ENCODE measurements around the gene BAG2. TPM values are rescaled to one million over a fixed set of nuclear protein-coding genes. Genes with fewer than 3 reads are reported as not detected.
A peak's percentile ranks its signal among the peaks of the same experiment; 100 is the strongest.

BAG2 gene
- 1 to 10 TPM; 4.9 to 5.9 (median 5.4) TPM for polyA plus RNA-seq (ENCODE audit: insufficient read length in 3 of 3)

DNA sequence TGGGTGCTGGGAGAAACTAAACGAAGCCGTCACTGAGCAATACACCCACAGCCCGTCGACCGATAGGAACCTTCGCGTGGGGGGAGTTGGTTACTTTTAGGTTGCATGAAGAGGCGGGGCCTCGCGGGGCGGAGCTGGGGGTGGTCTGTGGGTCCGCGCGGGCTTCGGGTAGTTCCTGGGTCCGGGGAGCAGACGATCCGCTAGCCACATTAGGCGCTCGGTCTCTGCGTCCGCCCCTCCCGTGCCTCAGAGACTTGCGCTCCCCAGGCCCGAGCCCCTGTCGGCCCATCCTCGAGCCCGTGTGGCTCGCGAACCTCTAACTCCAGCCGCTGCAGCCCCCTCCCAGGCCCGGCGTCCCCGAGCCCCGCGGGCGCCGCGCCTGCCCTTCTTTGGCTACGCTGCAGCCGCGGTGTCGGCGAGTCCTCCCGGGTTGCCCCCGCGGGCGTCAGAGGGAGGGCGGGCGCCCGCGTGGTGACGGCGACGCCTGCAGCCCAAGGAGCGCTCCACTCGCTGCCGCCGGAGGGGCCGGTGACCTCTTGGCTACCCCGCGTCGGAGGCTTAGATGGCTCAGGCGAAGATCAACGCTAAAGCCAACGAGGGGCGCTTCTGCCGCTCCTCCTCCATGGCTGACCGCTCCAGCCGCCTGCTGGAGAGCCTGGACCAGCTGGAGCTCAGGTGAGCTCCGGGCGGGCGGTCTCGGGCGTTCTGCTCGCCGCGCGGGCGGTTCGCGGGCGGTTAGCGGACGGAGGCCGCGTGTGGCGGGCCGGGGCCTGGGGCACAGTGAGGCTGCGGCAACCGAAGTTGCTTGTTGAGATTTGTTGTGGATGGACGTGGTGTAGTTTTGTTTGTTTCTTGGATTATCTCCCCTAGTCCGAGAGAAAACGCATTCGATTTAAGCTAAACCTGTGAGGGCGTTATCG, at the start of gene BAG2:
Gene BAG2, plus strand, starts transcription at position 191 of the 920 bp plus-strand sequence. Its CDS starts 372 bp downstream, at position 563.
- DNase-seq (ENCODE audit: low read depth in 3 of 3, low spot score in 2 of 3): peak; percentile 51 to 58 (median 57)

DNA sequence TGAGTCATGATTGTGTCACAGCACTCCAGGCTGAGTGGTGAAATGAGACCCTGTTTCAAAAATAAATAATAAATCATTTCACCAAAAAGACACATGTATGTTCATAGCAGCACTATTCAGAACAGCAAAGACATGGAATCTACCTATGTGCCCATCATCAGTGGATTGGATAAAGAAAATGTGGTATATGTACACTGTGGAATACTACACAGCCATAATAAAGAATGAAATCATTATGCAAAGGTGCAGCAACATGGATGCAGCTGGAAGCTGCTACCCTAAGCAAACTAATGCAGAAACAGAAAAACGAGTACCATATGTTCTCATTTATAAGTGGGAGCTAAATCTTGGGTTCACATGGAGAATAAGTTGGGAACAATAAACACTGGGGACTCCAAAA, 49.0 kb upstream of the BAG2 start:
- DNase-seq (ENCODE audit: low read depth in 3 of 3, low spot score in 2 of 3): no peak

GRCh38 chr6:57127763-57128162, 44.4 kb upstream of the BAG2 start:
- DNase-seq (ENCODE audit: low read depth in 3 of 3, low spot score in 2 of 3): no peak

DNA sequence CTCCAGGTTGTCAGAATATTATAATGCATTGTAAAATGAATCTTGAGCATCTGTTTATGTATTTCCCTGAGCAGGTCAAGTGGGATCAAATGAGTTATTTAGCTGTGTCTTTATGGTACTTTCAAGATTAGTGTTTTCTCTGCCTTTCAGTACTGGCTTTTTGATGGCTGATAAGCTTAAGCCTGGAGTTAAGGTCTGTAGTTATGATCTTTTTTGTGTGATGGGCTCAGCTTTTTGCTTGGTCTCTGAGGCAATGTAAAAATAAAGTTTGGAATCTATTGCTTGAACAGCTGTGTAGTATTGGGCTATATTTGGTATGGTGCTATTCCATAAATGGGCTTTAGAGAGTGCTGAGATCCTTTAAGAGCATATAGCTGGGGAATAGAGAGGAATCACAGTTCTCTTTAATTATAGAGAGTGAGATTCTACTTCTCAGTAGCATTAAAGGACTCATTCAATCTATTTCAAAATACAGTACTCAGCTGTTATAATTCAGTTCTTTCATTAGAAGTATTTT, 41.4 kb upstream of the BAG2 start:
- DNase-seq (ENCODE audit: low read depth in 3 of 3, low spot score in 2 of 3): no peak

DNA sequence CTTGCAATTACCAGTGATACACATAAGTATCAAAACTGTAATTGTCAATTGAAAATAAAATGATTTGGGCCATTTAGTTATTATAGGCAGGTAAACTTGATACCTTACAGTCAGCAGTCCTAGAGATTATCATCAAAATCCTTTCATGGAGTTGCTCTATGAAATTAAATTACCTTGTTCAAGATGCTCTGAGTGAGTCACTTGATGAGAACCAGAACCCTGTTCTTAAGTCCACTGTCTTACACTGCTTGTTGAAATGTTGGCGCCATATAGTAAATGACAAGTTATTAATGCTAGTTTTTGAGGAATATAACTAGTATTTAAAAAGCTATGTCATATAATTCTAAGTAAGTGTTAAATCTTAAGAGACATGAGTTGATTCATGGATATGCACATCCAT, 37.2 kb upstream of the BAG2 start:
- DNase-seq (ENCODE audit: low read depth in 3 of 3, low spot score in 2 of 3): no peak

- DNase-seq (ENCODE audit: low read depth in 3 of 3, low spot score in 2 of 3): no peak
These were observed 36.2 kb upstream of the BAG2 start for GRCh38 chr6:57135885-57136284.

- DNase-seq (ENCODE audit: low read depth in 3 of 3, low spot score in 2 of 3): no peak
These were observed 34.8 kb upstream of the BAG2 start for GRCh38 chr6:57137350-57137749.

DNA sequence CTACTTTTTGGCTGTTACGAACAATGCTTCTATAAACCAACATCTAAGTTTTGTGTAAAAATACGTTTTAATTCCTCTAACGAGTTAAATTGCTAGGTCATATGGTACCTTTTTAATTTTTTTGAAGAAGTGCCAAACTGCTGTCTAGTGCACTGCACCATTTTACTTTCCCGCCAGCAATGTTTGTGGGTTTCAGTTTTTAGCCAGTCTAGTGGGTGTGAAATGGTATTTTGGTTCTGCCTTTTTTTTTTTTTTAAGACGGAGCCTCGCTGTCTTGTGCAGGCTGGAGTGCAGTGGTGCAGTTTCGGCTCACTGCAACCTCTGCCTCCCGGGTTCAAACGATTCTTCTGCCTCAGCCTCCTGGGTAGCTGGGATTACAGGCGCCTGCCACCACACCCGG, 34.1 kb upstream of the BAG2 start:
- DNase-seq (ENCODE audit: low read depth in 3 of 3, low spot score in 2 of 3): no peak

DNA sequence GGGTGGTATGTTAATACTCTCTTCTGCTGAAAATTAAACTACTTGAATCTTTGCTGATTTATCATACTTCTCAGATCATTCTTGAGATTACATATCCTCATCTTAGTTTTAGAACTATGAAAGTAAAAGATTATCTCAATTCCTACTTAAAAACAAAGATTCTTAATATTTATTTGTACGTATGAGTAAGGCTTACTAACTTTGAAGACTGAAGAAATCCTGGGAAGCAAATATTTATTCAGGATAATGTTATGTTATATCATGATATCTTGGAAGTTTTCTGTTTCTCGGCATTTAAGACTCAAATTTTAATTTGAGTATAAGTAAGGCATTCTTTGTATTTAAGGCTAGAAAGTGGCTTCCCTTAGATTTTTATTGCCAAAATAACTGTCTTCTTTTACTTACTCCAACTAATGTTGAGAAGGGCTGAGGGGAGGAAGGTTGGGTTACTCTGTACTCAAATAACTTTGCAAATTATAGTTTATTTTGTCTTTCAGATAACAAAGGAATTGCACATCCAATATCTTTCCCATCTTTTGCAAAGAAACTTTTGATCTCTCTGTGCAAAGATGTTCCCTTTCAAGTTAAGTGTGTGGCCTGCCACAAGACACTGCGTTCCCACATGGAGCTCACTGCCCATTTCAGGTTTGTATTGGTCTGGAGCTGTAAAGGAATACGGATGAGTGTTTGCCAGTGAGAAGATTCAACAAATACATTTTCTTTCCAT, 30.5 kb upstream of the BAG2 start:
- DNase-seq (ENCODE audit: low read depth in 3 of 3, low spot score in 2 of 3): no peak

- no peak for DNase-seq (ENCODE audit: low read depth in 3 of 3, low spot score in 2 of 3)
These were observed 30.0 kb upstream of the BAG2 start for GRCh38 chr6:57142178-57142525.

GRCh38 chr6:57143690-57144089, 28.4 kb upstream of the BAG2 start:
- no peak for DNase-seq (ENCODE audit: low read depth in 3 of 3, low spot score in 2 of 3)

DNA sequence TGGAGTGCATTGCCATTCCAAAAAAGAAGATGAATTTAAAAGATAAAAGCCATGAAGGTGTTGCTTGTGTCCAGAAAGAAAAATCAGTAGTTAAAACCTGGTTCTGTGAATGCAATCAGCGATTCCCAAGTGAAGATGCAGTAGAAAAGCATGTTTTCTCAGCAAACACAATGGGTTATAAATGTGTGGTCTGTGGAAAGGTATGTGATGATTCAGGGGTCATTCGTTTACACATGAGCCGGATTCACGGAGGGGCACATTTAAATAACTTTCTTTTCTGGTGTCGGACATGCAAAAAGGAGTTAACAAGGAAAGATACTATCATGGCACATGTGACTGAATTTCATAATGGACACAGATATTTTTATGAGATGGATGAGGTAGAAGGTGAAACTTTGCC, 24.7 kb upstream of the BAG2 start:
- DNase-seq (ENCODE audit: low read depth in 3 of 3, low spot score in 2 of 3): no peak

GRCh38 chr6:57147955-57148858, 23.9 kb upstream of the BAG2 start:
- DNase-seq (ENCODE audit: low read depth in 3 of 3, low spot score in 2 of 3): no peak

DNA sequence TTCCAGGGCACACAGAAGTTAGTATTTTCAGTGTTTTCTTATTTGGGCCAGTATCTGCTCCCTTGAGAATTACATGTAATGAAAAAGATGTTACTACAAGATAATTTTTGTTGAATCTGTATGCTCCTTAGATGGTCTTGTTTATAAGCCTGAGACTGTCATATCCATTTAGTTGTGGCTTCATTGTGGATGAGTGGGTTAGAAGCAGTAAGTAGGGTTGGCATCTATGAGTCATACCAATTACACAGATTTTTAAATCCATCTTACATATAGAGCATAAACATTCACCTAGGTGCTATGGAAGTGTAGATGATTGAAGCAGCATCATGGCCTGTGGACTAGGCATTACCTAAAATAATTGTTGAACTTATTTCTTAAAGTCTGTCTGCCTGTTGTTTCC, 13.5 kb upstream of the BAG2 start:
- DNase-seq (ENCODE audit: low read depth in 3 of 3, low spot score in 2 of 3): no peak

DNA sequence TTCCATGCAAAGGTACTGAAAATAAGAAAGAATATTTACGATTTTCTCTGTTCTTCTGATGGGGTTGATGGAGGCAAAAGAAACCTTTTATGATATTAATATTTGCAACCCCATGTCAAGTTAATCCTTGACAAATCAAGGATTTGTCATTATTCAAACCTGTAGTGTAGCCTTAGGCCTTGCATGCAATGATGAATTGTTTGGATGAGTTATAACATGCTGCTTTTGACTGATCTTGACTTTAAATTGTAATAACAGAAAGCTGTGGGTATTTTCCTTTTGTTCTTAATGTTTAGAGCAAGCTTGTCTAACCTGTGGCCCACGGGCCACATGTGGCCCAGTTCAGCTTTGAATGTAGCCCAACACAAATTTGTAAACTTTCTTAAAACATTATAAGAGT, 13.0 kb upstream of the BAG2 start:
- no peak for DNase-seq (ENCODE audit: low read depth in 3 of 3, low spot score in 2 of 3)

- DNase-seq (ENCODE audit: low read depth in 3 of 3, low spot score in 2 of 3): no peak
These were observed 10.1 kb upstream of the BAG2 start for GRCh38 chr6:57162028-57162427.

DNA sequence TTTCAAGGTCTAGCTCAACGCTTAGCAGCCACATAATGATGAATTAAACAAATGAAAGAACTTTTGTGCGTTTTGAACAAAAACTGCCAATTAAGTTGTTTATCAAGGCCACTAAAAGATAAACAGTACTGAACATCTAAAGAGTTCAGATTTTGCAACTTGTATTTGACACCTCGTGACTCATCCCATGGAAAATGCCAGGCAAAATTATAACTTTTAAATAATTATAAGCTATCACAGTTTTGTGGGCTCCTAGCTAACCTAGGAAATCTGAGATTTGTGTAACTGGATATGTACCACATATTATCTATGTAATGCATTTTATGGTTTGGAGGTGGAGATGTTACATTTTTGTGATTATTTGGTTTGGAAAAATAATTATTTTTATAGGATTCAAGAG, 9.6 kb upstream of the BAG2 start:
- DNase-seq (ENCODE audit: low read depth in 3 of 3, low spot score in 2 of 3): no peak

DNA sequence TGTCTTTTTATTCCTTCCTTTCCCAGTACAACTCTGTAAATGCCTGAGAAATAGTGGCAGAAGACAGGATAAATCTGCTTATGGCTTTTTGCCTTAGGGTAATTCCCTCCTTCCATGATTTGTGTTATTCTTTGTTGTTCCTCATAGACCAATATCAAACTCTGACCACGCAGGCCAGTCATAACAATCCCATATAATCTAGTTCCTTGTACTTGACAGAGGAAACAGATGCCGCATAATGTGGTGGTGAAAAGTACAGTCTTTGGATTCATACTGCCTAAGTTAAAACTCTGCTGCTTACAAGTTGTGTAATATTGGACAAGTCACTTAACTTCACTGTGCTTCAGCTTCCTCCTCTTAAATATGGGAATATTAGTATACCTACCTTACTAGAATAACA, 8.2 kb upstream of the BAG2 start:
- no peak for DNase-seq (ENCODE audit: low read depth in 3 of 3, low spot score in 2 of 3)

GRCh38 chr6:57165080-57165479, 7.0 kb upstream of the BAG2 start:
- no peak for DNase-seq (ENCODE audit: low read depth in 3 of 3, low spot score in 2 of 3)

DNA sequence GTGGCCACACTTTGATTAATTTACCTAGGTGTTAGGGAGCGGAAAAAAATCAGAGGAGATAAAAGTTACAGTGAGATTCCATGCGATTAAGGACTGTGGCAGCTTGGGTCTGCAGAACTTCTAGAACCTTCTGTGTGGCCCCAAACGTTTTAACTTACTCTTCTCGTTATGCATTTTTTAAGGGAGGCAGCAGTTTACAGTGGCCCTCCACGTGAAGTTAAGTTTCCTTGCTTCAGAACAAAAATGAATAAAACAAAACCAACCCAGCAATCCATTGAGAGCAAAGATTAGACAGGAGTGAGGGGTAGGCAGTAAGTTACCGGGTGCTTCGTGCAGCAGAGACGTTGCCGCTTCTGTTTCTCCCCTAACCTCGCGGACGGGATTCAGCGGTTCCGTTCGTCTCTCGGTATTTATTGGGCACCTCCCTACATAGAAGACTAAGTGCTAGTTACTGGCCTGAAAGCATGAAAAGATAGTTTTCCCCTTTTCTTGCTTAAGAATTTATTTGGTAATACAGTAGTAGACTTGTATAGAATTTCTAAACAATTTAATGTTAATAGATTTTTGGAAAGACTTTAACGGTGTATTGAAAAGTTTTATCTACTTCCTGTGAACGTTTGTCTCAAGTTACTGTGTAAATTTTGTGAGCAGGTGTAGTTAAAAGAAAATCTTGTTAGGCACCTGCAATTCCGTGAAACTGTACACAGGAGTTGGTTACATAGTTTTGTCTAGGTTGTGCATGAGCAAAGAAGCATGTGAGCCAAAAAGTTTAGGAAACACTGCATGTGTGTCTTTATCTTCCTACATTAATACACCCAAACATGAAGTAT, 1.1 kb downstream of the BAG2 start:
- peak in 1 of 3 donors; percentile 16 for DNase-seq (ENCODE audit: low read depth in 3 of 3, low spot score in 2 of 3)

All from right renal cortex interstitium (tissue), 3 donors.